Glutamatergic neuron (in vitro differentiated cells): ENCODE measurements around the gene PXDN. TPM values are rescaled to one million over a fixed set of nuclear protein-coding genes. Genes with fewer than 3 reads are reported as not detected.
A peak's percentile ranks its signal among the peaks of the same experiment; 100 is the strongest.
"Not testable (repeated sequence)": the region's sequence is repeated elsewhere in the genome, so short reads cannot be mapped to it uniquely, and the experiment has no call there.

Source experiments
- DNase-seq: peaks from one replicate; pipeline ENCODE4 v3.0.0; 2022
- H3K27ac Mint-ChIP-seq: one replicate; pipeline ENCODE4 v1.8.0; 2020; ENCODE audit warnings: mild to moderate bottlenecking, mixed read lengths, inconsistent platforms; ENCODE audit not compliant: unreplicated experiment
- H3K27me3 Mint-ChIP-seq: one replicate; pipeline ENCODE4 v1.8.0; 2020; ENCODE audit warnings: mild to moderate bottlenecking, moderate library complexity, mixed read lengths, inconsistent platforms; ENCODE audit not compliant: unreplicated experiment
- H3K36me3 Mint-ChIP-seq: one replicate; pipeline ENCODE4 v1.8.0; 2020; ENCODE audit warnings: mild to moderate bottlenecking, mixed read lengths, inconsistent platforms; ENCODE audit not compliant: unreplicated experiment
- H3K4me1 Mint-ChIP-seq: one replicate; pipeline ENCODE4 v1.8.0; 2020; ENCODE audit warnings: mild to moderate bottlenecking, low read depth, mixed read lengths, inconsistent platforms; ENCODE audit not compliant: unreplicated experiment
- H3K4me3 Mint-ChIP-seq: one replicate; pipeline ENCODE4 v1.8.0; 2020; ENCODE audit warnings: mild to moderate bottlenecking, mixed read lengths, inconsistent platforms; ENCODE audit not compliant: unreplicated experiment
- H3K9me3 Mint-ChIP-seq: one replicate; pipeline ENCODE4 v1.8.0; 2020; ENCODE audit warnings: mild to moderate bottlenecking, moderate library complexity, mixed read lengths, inconsistent platforms; ENCODE audit not compliant: unreplicated experiment
- total RNA-seq: library from RNA; stranded (reverse); fragmentation: NEBNext Ultra II Directional; extraction: Animal tissue kit (Norgen Biotek cat#: 25700); gene quantifications from one replicate; pipeline ENCODE4 v1.2.1, GENCODE V29; 2021; ENCODE audit not compliant: unreplicated experiment
- TF ChIP-seq, protein P1 (sequence below): fragments of 200-600 bp; sonication (generic); IDR thresholded peaks from one replicate; pipeline ENCODE4 v1.5.0; 2021; ENCODE audit not compliant: partially characterized antibody, unreplicated experiment

PXDN gene
- total RNA-seq, 1 donor from 2014 or later = 226 TPM

DNA sequence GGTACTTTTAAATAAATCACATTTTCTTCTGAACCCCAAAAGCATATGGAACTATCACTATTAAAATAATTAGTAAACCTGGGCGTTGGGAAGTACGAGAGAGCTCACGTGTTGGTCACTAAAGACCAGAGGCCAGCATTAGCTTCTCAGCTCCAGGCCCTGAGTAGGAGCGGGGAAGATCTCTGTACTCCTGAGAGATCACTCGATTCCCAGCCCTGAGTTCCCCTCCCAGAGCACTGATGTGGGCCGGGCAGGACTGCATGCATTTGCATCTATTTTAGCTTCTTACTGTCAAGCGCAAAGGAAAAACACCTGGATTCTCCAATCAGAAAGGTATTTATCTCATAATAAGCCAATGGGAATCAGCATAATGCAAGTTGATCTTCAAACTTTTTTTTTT is 6.2 kb downstream of the PXDN start:
- H3K27me3 Mint-ChIP-seq = peaks cover 13% of the 10 kb centered on the region
- no peak overlapping the region for H3K27ac Mint-ChIP-seq
- peaks cover 35% of the 10 kb centered on the region for H3K4me1 Mint-ChIP-seq
- no peak for DNase-seq
- TF ChIP-seq, protein P1, sequence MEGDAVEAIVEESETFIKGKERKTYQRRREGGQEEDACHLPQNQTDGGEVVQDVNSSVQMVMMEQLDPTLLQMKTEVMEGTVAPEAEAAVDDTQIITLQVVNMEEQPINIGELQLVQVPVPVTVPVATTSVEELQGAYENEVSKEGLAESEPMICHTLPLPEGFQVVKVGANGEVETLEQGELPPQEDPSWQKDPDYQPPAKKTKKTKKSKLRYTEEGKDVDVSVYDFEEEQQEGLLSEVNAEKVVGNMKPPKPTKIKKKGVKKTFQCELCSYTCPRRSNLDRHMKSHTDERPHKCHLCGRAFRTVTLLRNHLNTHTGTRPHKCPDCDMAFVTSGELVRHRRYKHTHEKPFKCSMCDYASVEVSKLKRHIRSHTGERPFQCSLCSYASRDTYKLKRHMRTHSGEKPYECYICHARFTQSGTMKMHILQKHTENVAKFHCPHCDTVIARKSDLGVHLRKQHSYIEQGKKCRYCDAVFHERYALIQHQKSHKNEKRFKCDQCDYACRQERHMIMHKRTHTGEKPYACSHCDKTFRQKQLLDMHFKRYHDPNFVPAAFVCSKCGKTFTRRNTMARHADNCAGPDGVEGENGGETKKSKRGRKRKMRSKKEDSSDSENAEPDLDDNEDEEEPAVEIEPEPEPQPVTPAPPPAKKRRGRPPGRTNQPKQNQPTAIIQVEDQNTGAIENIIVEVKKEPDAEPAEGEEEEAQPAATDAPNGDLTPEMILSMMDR = no peak
- peaks cover 12% of the 10 kb centered on the region for H3K9me3 Mint-ChIP-seq
- peaks cover 15% of the 10 kb centered on the region for H3K36me3 Mint-ChIP-seq
- H3K4me3 Mint-ChIP-seq = no peak overlapping the region

DNA sequence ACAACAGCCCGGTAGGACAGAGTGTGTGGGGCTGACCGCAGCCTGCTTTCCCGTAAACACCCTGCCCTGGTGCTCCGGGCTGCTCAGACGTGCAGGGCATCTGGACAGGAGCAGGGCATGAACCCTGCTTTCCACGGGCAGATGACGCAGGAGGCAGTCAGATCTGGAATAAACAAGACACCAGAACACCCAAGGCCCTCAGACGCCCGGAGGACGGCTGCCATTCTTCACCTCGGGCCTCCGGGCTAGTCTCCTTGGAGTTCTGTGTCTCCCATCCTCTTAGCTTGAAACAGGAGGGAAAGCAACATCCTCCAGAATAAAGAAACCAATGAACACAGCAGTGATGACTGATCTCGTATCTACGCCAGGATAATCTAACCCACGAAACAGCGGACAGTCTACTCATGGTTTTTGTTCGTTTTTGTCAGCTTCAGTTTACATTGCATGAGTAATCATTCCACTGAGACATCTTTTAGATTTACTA is 7.3 kb downstream of the PXDN start:
- TF ChIP-seq, protein P1 = no peak
- H3K36me3 Mint-ChIP-seq = peaks cover 26% of the 10 kb centered on the region
- H3K27me3 Mint-ChIP-seq = peaks cover 7% of the 10 kb centered on the region
- DNase-seq = no peak
- peaks cover 40% of the 10 kb centered on the region for H3K4me1 Mint-ChIP-seq
- H3K27ac Mint-ChIP-seq = peak overlapping the region; percentile 56
- H3K9me3 Mint-ChIP-seq = peaks cover 6% of the 10 kb centered on the region
- no peak overlapping the region for H3K4me3 Mint-ChIP-seq

DNA sequence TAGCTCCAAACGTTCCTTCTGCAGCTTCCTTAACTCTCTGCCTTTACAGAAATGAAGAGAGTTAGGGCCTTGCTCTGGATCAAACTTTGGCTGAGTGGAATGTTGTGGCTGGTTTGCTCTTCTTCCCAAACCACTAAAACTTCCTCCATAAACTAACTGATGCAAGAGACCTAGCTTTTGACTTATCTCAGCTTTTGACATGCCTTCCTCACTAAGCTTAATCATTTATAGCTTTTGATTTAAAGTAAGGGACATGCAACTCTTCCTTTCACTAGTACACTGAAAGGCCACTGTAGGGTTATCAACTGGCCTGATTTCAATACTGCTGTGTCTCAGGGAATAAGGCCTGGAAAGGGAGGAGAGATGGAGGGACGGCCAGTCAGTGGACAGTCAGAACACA is 8.3 kb downstream of the PXDN start:
- Mint-ChIP-seq H3K9me3 (peaks cover 8% of the 10 kb centered on the region), H3K27ac (peak overlapping the region; percentile 35), H3K4me1 (peaks cover 38% of the 10 kb centered on the region), H3K36me3 (peaks cover 28% of the 10 kb centered on the region), H3K27me3 (peaks cover 3% of the 10 kb centered on the region), H3K4me3 (no peak overlapping the region)
- TF ChIP-seq, protein P1 = no peak
- no peak for DNase-seq

GRCh38 chr2:1733298-1733697 is 11.0 kb downstream of the PXDN start:
- not testable (repeated sequence) for H3K27me3 Mint-ChIP-seq, H3K9me3 Mint-ChIP-seq, H3K4me3 Mint-ChIP-seq, DNase-seq, H3K27ac Mint-ChIP-seq
- Mint-ChIP-seq H3K36me3 (peaks cover 28% of the 10 kb centered on the region), H3K4me1 (peaks cover 48% of the 10 kb centered on the region)

GRCh38 chr2:1731963-1732768 is 12.1 kb downstream of the PXDN start:
- TF ChIP-seq, protein P1 = no peak
- Mint-ChIP-seq H3K27ac (peak overlapping the region; percentile 74), H3K27me3 (peaks cover 1% of the 10 kb centered on the region), H3K4me1 (peaks cover 52% of the 10 kb centered on the region), H3K9me3 (peaks cover 8% of the 10 kb centered on the region), H3K36me3 (peaks cover 28% of the 10 kb centered on the region), H3K4me3 (peak overlapping the region; percentile 60)
- no peak for DNase-seq
